CD4-positive, alpha-beta T cell treated with Interferon gamma for 1 hour (primary cell): ENCODE measurements around the gene OR5AC2.

Source experiments
- DNase-seq: peaks from one replicate; pipeline ENCODE4 v3.0.0-alpha.2; 2020

OR5AC2 gene, protein sequence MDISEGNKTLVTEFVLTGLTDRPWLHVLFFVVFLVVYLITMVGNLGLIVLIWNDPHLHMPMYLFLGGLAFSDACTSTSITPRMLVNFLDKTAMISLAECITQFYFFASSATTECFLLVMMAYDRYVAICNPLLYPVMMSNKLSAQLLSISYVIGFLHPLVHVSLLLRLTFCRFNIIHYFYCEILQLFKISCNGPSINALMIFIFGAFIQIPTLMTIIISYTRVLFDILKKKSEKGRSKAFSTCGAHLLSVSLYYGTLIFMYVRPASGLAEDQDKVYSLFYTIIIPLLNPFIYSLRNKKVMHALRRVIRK

DNA sequence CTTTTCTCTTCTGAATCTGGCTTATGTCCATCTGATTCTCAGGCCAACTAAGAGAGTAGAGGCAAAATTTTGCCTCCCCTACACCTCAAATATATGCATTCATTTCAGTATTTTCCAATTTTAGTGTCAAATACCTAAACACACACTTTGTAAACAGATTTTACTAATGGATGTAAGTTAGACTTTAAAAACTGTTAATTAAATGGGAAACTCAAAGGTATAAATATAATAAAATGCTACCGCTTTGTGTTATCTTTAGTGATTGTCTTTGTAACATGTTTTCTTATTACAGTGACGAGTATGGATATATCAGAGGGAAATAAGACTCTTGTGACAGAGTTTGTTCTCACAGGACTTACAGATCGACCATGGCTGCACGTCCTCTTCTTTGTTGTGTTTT is at the start of gene OR5AC2:
Gene OR5AC2 (plus strand): TSS at position 301 of the 400 bp plus-strand sequence. CDS start 0 bp downstream, at position 301.
- no peak for DNase-seq

DNA sequence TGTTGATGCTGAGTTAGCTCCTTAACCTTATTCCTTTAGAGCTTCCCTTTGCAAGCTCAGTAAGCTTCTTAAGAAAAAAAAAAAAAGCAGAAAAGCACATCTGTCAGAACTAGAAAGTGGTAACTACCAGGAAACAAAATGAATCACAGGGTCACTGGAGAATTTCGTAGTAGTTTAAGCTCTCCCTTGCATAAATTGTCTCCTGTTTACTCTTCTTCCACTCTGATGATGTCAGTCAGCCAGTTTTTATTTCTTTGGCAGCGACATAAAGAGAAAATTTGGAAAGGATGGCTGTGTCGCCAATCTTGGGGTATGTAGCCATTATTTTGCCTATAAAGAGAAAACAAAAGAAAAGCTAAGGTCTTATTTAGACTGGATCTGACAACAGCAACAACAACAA is 48.7 kb upstream of the OR5AC2 start:
- DNase-seq, result no peak

DNA sequence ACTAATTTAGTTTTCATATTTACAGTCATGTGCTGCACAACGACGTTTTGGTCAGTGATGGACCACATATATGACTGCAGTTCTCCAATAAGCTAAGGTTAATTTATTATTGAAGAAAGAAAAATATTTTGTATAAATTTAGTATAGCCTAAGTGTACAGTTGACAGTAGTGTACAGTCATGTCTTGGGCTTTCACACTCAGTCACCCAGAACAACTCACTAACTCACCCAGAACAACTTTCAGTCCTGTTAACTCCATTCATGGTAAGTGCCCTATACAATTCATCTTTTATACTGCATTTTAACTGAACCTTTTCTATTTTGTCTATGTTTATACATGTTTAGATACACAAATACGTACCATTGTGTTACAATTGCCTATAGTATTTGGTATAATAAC is 48.1 kb upstream of the OR5AC2 start:
- DNase-seq, result no peak

DNA sequence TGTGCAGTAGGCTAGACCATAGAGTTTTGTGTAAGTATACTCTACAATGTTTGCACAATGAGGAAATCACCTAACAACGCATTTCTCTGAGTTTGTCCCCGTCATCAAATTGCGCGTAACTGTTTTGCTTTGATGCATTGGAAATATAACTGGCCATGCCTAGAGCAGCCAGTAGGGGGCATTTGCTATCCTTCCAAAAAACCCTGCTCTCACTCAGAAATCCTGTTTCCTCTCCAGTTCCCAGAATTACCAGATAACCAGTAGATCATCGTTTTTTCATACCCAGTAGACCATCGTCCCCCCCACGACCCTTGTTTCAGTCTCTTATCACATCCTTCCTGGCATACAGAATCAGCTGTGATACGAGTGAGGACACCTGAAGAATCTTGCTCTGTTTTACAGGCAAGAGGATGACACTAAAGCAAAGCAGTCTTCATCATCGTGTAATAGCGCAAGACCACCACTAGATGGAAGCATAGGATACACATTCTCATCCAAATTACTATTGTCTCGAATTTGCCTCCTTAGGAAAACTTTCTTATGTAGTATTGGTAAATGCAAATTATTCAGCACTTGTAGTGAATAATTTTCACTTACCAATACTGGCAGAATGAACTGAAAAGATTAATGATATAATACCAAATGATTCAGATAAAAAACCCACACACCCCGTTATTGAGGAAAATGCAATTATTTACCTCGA is 47.5 kb upstream of the OR5AC2 start:
- peak; percentile 66 for DNase-seq

DNA sequence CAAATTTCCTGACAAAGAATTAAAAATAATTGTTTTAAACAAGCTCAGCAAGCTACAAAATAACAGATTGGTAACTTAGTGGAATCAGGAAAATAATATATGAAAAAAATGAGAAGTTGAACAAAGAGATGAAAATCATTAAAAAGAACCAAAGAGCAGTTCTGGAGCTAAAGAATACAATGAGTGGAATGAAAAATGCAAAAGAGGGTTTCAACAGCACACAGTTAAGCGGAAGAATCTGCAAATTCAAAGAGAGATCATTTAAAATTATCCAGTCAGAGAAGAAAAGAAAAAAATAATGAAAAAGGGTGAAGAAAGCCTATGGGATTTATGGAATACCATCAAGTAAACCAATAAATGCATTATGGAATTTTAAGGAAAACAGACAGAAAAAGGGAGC is 45.6 kb upstream of the OR5AC2 start:
- no peak for DNase-seq

DNA sequence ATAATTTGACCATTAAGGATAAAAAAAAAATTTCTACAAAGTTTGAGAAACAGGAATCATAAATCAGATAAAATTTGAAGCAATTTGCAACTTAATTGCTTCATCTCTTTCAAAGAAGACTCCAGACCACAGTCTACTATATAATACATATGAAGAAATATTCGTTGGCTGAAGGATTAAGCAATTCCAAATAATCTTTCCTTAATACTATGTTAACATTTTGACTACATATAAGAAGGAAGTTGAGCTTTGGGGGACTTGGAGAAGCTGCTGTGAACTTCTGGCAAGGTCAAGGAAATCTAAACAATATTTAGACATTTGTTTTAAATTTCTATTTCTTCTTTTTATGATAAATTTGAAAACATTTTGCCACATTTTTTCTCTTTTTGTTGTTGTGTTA is 38.4 kb upstream of the OR5AC2 start:
- DNase-seq, result no peak

DNA sequence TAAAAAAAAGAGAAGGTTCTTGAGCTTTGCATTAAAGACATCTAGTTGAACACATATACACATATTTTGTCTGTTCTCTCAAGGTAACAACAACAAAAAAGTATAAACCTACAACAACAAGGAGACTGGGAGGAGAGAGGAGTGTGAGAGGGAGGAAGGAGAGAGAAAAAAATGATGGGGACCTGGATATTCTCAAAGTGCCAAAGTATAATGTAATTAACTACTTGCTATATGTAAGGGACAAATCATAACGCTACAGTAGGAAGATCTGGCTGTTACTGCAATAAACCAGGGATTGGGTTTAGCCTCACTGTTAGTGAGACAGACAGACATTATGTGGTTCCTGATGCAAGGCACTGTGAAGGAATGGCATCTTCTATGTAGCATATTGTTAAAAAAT is 37.7 kb upstream of the OR5AC2 start:
- no peak for DNase-seq

DNA sequence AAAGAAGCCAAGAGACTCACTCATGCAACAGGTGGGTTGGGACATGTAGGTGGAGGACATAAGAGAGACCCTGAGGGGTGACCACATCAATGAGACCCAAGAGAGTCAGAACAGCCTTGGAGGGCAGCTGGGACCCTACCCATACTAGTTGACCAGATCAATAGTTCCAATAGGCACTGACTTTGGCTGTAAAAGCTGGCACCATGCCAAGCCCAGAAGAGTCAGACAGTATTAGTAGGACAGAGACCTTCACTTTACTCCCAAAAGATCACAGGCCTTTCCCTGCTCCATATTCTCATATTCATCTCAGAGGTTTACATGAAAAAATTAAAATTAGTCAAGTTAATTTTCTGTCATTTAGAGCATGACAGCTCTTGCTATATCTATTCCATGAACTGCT is 30.9 kb upstream of the OR5AC2 start:
- no peak for DNase-seq

DNA sequence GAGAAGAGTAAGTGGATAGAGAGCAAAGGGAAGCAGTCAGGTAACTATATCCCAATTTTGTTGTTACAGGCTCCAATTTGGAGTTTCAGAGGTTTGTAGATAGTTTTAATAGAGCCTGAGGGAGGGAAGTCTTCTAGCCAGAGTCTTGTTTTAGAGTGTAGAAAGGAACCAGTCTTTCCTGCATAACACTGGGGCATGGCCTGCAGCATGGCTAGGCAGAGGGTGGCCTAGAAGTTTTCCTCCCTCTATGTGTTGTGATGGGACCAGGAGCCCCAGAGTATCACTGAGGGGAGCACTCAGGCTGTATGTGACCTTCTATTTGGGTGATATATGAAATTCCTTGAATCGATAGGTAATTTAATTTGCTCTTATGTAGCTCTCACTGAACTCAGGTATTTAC is 29.3 kb upstream of the OR5AC2 start:
- DNase-seq, result no peak

DNA sequence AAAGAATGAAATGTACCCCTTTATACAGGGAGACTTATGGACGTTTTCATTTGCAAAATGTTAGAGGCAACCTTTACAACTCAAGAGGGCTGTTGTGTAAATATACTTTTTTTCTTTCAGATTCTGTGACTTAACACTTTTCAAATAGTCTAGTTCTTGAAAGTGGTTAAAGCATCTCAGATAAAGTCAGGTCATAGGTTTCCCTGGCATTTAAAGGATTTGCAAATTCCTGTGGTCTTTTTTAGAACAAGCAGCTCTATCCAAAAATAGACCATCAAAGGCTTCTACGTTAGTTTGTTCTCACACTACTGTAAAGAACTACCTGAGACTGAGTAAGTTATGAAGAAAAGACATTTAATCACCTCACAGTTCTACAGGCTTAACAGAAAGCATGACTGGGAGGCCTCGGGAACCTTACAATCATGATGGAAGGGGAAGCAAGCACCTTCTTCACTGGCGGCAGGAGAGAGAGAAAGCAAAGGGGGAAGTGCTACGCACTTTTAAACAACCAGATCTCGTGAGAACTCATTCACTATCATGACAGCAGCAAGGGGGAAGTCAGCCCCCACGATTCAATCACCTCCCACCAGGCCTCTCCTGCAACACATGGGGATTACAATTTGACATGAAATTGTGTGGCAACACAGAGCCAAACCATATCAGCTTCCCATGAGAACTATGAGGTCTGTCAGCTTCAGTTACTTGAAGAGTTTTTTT is 28.6 kb upstream of the OR5AC2 start:
- DNase-seq, result no peak

DNA sequence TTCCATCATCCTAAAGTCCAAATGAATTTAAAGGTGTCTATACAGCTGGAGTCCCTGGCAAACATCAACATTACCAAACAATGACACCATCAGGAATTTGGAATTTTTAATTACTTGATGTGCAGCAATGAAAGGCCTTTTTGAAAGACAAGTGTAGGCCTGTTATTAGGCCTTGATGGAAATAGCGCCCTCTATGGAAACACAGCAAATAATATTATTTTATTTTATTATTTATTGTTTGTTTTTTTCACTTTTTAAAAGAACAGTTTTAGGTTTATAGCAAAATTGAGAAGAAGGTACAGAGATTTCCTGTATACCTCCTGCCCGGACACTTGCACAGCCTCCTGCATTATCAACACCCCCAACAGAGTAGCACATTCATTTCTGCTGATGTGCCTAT is 18.1 kb upstream of the OR5AC2 start:
- no peak for DNase-seq

DNA sequence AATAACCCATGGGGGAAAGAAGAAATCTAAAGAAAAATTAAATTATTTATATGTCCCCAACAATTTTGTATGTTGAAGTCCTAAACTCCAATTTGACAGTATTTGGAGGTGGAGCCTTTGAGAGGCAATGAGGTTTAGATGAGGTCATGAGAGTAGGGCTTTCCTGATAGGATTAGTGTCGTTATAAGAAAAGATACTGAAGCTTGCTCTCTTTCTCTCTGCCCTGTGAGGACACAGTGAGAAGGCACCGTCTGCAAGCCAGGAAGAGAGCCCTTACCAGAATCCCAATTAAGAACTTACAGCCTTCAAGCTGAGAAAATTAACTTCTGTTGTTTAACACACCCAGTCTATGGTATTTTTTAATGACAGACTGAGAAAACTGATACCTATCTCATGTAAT is 16.1 kb upstream of the OR5AC2 start:
- DNase-seq, result no peak

DNA sequence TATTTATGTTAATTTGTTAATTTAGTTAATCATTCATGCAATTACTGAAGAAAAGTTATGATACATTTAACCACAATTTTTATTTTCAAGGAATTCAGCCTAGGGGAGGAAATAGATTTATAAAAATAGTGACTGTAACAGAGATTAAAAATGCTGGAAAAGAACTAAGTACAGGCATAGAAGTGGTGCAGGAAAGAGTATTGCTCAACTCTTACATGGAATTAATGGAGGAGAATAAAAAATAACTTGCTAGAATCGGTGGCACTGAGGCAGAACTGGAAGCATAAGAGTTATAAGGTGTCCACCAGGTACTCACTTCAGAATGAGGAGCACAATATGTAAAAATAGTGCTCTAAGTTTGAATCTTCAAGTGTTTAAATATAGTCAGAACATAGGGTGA is 13.5 kb upstream of the OR5AC2 start:
- DNase-seq, result no peak

DNA sequence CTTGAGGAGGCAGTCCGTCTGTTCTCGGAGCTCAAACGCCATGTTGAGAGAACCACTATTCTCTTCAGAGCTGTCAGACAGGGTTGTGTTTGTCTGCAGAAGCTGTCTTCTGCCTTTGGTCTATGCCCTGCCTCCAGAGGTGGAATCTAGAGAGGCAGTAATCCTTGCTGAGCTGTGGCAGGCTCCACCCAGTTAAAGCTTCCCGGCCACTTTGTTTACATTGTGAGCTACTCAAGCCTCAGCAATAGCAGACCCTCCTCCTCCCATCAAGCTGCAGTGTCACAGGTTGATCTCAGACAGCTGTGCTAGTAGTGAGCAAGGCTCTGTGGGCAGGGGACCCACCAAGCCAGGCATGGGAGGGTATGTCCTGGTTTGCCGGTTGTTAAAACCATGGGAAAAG is 8.9 kb downstream of the OR5AC2 start:
- no peak for DNase-seq

DNA sequence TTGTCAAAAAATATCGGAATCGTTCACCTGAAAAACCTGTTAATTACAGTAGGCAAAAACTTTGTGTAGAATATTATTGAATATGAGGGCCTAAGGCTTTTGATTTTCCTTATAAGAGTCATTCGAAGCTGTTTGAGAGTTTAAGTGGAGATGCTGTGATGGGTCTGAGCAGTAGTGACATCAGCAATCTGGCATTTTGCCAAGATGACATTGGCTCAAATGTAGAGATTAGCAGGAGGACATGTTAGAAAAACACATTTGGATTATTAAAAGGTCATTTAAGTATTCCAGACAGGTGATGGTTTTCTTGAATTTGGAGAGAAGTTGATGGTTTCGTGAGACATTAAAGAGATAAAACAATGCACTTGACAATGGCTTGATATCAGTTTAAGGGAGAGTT is 12.9 kb downstream of the OR5AC2 start:
- no peak for DNase-seq

DNA sequence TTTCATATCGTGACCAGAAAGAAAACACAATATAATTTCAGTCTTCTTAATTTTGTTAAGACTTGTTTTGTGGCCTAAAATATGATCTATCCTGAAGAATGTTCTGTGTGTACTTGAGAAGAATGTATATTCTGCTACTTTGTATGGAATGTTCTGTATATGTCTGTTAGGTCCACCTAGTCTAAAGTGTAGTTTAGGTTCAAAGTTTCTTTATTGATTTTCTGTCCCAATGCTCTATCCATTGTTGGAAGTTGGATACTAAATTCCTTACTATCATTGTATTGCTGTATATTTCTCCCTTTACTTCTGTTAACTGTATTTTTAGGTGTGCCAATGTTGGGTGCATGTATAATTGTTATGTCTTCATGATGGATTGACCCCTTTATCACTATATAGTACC is 21.2 kb downstream of the OR5AC2 start:
- no peak for DNase-seq

DNA sequence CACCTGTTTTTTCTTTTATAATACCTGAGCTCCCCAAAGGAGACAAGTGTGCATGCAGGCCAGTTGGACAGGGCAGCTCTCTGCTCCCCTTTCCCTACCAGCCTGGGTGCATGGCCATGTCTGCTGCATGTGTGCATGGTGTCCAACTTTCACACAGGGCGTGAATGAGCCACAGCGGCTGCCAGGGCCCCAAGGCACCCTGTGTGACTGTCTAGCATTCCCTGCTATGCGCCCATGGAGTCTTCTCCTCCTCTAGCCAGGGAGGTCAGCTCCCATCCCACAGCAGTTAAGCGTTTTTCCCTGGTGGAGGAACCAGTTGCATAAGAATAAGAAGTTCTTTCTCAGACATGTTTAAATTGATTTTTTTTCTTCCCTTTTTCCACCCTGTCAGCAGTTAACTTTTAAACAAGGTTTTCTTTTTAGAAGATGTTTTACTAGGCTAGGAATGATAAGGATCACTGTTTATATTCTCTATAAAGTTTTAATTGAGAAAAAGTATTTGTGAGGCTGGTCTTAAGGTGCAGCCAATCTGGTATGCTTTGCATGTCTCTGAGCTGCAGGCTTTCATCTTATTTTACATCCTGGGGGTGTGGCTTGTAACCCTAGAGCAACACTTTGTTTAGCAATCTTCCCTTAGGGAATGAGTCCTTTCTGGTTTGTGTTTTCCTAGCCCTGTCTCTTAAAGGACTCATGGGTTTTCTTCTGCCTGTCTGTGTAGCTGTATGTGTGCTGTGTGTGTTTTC is 23.0 kb downstream of the OR5AC2 start:
- no peak for DNase-seq

DNA sequence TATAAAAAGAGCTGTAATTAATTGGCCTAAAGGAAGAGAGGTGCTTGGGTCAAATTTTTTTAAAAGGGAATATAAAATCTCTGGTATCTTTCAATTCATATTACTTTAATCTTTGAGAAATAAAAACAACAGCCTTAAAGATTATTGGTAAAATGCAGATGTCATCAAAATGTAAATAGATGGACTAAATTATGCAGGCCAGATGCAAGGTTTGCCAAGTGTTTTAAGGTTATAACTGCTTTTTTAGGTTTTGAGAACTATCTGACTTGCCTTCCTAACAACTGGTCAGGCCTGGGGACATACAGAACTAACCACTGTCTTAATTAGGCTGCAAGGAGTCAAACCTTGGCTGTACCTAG is 23.6 kb downstream of the OR5AC2 start:
- no peak for DNase-seq

DNA sequence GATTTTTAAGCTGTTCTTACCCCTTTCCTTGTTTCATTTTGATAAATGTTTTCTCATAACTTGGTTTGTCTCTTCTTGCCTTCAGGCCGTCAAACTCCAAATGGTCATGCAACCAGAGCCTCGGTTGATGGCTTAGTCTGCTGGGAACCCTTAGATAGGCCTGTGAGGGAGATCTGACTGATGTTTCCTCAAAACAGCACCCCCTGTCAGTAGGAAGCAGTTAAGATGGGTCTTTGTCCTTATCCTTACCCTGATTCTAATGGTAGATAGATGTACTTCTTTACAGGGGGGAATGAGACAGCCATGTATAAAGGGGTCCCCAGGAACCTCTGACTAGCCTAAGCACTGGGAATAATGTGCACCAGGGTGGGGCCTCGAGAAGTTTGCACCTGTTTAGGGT is 27.3 kb downstream of the OR5AC2 start:
- DNase-seq, result no peak

DNA sequence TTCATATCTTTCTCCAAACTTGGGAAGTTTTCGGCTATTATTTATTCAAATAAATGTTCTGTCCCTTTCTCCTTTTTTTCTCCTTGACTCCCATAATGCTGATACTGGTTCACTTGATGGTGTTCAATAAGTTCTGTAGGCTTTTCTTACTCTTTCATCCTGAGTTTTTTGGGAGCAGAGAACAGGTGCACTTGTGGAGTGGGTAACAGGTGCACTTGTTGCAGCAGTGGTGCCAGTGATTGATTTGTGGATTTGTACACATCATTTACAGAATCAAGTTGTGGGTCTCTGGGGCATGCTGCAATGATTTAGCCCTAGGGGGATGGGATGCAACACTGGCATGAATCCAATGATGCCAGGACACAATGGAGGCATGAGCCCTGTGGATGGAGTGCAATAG is 28.7 kb downstream of the OR5AC2 start:
- no peak for DNase-seq

DNA sequence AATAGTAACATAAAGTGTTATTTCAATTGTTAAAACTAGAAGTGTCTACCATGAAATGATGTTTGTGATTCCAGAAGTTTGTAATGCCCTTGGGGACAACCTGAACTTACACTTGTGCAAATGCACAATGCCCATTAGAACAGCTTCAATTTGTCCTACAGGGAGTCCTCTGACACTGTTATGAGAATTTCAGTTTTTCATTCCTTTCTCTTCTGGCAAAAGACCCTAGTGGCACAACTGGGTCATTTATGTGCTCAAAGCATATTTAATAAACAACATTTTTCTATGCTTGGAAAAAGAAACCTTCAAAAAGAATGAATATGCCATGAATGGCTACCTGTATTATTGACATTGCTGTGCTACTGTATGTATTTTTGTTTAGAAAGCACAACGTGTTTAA is 43.4 kb downstream of the OR5AC2 start, which contains the start of gene OR5H1:
Gene OR5H1 (plus strand): TSS at position 301 of the 400 bp plus-strand sequence. CDS start 1,977 bp downstream, outside the sequence.
- DNase-seq, result no peak

DNA sequence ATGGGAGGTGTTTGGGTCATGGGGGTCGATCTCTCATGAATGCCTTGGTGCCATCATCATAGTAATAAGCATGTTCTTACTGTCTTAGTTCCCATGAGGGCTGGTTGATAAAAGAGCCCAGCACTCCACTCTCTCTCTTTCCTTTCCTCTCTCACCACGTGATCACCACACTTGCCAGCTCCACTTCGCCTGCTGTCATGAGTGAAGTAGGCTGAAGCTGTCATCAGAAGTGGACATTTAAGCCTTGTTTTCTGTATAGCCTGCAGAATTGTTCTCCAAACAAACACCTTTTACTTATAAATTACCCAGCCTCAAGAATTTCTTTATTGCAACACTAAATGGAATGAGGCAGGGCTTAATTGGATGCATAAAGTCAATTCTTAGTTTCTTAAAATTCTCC is 49.7 kb downstream of the OR5AC2 start:
- DNase-seq, result no peak
